GM18499 (cell line): ENCODE measurements around the gene CST6.
"Not testable (repeated sequence)": the region's sequence is repeated elsewhere in the genome, so short reads cannot be mapped to it uniquely, and the experiment has no call there.

Source experiments
- ATAC-seq: cut with Tn5 transposase; IDR thresholded peaks from one replicate; pipeline ENCODE4 v1.9.1; 2021; ENCODE audit warnings: moderate number of reproducible peaks; ENCODE audit not compliant: insufficient read depth, unreplicated experiment

Gene CST6

DNA sequence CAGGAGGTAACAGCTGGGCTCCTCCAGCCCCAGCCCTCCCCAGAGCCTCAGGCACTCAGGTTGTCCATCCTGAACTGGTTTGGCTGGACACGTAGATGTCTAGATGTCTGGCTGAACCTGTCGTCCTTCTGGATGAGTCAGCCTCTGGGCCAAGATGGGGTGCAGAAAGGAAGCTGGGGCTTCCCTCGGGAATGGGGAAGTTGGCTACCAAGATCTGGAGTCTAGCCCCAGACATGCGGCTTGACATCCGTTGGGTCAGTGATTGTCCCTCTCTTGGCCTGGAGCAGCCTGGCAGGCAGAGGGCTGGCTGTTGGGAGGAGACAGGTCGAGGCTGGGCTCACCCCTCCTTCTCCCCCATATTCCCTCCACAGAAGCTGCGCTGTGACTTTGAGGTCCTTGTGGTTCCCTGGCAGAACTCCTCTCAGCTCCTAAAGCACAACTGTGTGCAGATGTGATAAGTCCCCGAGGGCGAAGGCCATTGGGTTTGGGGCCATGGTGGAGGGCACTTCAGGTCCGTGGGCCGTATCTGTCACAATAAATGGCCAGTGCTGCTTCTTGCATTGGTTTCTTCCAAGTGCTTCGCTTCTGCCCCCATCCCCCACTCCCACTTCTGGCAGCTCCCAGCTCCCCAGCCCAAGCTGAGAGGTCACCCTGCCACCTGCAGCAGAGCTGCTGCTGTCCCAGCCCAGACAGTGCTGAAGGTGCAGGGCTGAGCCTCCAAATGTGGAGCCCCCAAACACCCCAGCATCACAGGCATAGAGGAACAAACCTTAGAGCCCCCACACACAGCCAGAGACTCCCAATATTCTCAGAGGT lies 1.3 kb downstream of the CST6 start:
- no peak for ATAC-seq

DNA sequence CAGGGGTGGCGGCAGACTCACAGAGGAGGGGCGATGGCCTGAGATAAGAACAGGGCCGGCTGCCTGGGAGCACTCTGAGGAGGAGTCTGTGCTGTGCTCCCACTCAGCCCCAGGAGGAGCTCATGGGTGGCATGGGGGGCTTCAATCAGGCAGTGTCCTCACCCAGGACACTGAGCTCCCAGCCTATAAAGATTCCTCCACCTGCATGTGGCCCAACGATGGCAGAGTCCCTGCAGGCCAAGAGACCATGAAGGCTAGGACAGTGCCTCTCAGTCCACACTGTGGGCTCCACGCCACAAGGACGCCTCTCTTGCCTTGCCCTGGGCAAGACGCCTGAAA lies 1.9 kb downstream of the CST6 start:
- no peak for ATAC-seq

DNA sequence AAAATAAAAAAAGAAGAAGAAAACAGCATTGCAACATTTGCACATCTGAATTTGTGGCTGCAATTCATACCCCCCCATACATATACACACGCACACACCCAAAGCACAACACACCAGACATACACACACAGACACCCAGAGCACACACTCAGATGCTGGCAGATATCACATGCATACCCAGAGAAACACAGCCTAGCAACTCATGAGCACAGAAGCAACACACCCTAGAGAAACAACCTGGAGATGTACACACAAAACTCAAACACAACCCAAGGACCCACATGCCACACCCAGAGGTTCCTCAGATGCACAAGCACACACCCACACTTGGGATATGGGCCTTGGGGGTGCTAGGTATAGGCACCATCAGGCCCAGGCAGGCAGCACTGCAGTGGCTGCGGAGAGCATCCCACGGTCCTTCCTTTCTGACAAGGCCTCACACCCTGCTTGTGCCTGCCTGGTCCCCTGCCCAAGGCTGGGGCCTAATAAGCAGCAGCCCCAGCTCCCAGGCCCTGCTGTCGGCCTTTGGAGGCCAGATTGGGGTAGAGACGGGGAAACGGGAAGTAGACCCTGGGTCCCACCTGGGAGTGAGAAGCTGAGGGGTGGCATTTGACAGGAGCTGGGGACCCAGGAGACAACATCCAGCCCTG lies 3.1 kb downstream of the CST6 start:
- ATAC-seq, result no peak

DNA sequence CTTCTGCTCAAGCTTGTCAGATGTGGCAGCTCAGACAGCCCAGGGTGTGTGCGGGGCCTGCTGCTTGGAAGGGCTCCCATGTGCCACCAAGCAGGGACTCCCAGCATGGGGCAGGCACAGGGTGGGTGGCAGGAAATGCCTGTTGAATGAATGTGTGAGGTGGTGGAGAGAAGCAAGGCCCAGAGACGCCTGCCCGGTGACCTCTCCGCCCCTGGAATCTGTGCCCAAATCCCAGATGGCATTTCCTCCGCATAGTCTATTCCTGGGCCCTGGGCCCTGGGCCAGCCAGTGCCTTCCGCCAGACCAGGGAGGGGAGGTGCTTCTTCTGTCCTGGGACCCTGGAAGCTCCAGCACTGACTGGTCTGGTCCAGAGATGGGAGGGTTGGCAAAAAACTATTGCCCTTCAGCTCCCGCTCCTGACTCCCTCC lies 3.7 kb downstream of the CST6 start:
- ATAC-seq, result no peak

DNA sequence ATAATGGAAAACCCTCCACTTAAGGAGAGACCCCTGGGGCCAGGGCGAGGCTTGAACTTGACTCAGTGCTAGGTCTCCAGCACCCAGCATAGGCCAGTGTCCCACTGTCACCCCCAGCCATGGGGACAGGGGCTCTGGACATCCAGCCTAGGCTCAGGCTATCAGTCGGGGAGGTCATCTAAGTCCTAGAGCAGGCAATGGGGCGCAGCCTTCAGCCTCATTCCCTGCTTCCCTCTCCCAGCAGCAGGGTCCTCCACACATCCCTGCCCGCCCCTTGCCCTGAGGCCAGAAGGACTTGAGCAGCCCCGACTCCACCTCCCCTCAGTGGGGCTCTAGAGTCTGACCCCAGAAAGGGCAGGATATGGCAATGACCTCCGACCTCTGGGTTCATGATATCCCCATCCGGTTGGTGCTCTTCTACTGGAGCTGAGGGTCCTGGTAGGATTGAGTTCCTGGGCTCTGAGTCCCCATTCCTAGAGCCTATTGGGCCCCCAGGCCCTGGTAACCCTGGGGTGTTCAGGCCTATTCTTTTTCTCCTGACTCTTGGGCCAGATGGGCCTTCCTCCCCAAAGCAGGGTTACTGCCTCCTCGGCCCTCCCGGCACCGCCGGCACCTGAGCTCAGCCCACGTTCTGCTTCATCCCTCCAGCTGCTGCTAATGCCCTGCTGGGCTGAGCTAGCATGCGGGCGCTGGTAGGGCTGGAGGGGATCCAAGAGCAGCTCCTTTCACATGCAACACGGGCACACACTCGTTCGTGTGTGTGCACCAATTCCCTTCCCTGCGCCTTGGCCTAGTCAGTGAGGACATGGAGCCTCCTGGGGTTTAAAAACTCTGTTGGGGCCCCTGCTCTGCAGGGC lies 4.4 kb downstream of the CST6 start:
- no peak for ATAC-seq

DNA sequence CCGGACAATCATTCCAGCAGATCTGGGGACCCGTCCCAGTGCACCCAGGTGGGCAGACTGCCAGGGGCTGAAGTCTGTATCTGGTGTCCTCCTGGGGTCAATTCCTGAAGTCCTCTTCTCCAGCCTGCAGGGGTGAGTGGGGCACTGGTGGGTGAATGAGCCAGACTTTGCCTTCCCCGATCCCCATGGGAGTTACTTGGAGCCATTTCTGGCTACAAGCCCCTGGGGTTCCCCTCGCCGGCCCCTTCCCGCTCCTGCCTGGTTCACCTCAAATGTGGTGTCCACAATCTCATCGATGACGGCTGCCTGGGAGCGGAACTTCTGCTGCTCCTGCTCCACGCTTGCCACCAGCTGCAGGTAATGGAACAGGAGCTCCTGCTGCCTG lies 5.0 kb downstream of the CST6 start:
- no peak for ATAC-seq

DNA sequence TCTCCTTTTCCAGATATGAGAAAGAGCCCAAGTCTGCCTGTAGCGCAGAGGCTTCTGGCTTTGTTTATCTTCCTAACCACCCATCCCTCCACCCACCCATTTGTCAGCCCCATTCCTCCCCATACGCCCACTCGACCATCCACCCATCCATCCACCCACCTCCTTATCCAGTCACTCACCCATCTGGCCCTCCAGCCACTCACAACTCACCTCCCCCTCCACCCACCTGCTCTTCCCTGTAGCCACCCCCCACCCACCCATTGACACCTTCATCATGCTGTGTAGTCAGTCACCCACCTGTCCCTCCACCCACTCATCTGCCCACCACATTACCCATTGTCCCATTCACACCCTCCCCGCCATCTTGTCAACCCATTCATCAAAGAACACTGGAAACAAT lies 5.5 kb downstream of the CST6 start:
- no peak for ATAC-seq

DNA sequence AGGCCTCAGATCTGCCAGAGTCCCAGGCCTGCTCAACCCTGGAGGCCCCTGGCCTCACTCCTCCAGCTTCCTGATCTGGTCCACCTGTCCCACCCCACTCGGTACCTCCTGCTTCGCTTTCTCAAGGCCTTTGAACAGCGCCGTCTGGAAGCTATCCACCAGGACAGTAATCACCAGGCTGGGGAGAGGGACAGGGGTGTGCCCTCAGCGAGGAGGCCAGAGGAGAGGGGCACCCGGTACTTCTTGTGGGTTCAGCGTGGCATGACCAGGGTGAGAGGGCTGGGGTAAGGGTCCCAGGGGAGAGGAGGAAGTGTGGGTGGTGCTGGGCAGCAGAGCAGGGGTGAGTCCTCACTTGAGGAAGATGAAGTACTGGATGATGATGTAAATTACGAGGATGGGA lies 8.4 kb downstream of the CST6 start:
- no peak for ATAC-seq

DNA sequence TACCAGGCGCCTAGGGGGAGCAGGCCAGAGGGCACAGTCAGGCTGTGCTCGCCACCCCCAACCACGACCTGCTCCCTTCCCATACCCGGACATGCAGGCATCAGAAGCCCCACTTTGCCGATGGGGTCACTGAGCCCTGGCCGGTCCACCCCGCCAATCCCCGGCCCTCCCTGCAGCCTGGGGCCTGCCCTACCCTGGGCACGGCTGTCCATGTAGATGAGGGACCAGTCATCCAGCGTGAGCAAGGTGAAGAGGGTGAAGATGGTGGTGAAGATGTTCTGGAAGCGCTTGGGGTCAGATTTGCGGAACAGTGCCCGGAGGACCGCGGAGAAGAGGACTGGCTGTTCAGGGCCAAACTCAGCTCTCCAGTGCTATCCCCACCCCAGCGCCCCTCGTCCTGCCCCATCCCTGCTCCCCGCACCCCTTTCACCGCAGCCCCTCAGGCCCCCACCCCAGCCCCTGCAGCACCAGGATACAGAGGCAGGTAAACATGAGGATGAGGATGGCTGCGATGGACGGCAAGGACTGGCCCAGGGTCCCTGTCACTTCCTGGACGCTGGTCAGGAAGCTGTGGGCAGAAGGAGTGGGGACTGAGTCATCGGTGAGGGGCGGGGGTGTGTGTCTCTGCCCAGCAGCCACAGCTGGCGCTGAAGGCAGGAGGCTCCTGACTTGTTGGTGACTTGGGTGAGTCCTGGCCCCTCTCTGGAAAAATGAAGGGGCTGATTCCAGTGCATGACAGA lies 9.0 kb downstream of the CST6 start:
- no peak for ATAC-seq

DNA sequence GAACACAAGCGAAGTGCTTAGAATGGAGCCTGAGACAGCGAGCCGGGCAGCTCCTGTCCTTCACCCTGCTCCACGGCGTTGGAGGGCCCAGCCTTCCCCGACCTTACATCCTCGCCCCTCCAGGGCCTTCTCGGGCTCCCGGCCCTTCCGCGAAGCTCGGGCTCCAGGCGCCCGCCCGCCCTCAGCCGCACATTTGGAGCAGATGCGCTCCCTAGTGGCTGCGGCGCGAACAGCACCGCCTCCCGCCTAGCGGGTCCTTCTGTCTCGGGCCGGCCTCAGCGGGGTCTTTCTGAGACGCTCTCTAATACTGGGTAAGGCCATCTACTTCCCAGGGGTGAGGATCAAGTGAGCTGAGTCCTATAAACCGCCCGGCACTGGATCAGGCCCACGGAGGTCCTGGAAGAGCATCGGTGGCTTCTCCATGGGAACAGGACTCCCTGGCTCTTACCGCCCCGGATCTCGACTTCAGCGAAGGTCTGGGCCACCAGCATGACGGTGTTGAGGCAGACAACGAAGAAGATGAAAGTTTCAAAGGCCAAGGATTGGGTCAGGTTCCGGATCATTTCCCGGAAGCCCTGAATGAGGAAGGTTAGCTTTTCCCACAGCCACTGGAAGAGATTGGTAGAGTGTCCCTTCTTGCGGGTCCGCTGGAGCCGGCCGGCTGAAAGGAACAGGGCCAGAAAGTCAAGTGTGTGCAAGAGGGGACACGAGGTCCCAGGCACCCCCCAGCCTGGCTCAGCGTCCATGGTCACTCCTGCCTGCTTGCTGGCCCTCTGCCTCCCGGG lies 10.8 kb downstream of the CST6 start:
- ATAC-seq, result no peak

DNA sequence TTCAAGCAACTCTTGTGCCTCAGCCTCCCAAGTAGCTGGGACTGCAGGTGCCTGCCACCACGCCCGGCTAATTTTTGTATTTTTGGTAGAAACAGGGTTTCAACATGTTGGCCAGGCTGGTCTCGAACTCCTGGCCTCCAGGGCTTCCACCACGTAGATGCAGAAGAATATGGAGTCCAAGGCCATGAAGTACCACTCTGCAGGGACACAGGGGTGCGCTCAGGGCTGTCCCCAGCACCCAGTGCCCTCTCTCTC lies 11.3 kb downstream of the CST6 start:
- not testable (repeated sequence) for ATAC-seq

DNA sequence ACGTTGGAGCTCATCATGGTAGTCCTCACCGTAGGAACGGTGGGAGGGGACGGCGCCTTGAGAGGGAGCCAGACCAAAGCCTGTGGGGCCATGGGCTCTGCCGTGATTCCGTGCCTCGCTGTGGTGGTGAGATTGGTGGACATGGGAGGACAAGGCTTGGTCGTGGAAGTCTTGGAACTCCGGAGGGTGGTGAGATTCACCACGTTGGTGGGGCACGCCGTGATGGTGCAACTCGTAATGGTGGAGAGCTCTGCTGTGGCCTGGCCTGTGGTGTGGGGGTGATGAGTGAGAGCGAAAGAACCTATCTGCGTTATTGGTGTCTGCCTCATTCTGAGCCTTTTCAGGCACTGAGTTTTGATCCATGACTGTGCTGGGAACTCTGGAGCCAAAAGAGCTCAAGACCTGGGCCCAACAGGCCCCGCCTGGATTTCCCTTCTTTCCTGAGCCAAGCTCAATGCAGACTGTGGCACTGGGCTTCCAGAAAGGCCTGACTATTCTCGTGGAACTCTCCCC lies 14.3 kb downstream of the CST6 start, which contains the start of gene CATSPER1:
Gene CATSPER1, minus strand, starts transcription at position 463 of the 513 bp plus-strand sequence. Its CDS starts 100 bp downstream, at position 363.
- ATAC-seq, result no peak

DNA sequence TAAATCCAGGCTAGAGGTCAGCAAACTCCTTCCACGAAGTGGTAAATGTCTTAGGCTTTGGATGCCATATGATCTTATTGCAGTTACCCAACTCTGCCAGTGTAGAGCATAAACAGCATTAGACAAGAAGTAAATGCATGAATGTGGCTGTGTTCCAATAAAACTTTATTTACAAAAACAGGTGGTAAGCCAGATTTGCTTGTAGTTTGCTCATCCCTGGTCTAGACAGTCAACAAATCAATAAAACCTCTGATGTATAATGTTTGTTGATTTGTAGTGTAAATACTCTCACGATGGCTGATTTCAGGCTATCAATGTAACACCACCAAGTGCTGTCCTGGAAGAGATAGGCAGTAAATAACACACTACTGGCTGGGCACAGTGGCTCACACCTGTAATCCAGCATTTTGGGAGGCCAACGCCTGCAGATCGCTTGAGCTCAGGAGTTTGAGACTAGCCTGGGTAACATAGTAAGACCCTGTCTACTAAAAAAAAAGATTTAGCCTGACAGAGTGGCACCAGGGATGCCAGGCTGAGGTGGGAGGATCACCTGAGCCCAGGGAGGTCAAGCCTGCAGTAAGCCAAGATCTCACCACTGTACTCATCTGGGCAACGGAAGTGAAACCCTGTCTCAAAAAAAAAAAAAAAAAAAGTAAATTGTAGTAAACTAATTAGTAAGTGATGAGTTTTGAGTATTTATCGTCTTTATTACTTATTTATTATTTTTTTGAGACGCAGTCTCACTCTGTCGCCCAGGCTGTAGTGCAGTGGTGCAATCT lies 21.3 kb downstream of the CST6 start:
- no peak for ATAC-seq

DNA sequence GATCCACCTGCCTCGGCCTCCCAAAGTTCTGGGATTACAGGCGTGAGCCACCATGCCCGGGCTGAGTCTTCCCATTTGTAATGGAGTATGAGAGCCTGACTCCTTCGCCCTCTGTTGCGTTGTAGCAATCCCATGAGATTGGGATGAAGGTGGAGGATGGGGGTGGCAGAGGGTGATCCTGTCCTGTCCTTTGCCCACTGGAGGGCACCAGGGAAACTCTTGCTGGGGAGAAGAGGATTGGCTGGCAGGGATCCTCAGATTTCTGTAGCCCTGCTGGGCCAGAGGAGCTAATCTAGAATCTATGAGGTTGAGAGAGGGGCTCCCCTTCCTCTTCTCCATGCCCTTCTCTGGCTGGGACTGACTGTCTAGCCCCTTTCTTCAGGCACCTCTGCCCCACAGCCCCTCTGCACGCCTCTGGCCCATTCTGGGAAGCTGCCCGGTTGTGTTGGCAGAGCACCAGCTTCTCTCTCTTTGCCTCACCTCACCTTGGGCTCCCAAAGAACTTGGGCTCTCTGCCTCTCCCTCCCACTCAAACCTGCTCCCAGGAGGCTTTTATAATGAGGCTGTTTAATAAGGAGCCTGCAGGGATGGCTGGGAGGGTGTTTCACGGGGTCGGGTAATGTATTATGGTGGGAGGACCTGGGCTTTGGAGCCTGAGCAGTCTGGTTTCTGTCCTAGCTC lies 24.0 kb downstream of the CST6 start:
- ATAC-seq, result no peak

DNA sequence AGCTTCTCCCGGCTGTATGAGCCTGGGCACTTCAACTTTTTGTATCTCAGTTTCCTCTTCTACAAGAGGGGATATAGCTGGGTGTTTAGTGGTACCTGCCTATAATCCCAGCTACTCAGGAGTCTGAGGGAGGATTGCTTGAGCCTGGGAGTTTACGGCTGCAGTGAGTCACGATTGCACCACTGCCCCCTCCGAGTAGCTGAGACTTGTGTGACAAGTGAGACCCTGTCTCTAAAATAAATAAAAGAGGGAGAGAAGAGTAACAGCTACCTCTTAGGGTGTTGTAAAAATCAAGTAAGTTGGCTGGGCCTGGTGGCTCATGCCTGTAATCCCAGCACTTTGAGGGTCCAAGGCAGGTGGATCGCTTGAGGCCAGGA lies 24.5 kb downstream of the CST6 start:
- ATAC-seq, result no peak

DNA sequence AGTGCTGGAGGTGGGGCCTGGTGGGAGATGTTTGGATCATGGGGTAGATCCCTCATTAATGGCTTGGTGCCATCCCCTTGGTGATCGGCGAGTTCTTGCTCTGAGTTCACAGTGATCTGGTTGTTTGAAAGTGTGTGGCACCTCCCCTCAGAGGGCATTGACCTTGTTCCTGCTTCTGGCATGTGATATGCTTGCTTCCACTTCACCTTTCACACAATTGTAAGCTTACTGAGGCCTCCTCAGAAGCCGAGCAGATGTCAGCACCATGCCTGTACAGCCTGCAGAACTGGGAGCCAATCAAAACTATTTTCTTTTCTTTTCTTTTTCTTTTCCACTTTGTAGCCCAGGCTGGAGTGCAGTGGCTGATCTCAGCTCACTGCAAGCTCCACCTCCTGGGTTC lies 25.5 kb downstream of the CST6 start:
- no peak for ATAC-seq

DNA sequence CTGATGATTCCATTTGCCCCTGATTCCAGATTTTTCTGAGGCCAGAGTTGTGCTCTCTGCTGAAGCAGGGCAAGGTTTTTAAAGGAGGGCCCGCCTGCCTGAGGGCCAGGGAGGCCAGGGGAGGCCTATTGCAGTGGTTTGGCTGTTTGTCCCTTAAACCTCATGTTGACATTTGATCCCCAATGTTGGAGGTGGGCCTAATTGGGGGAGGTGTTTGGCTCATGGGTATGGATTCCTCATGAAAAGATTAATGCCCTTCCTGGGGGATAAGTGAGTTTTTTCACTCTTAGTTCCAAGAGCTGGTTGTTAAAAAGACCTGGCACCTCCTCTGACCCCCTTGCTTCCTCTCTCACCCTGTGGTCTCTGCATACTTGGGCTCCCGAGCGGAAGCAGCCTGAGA lies 28.0 kb downstream of the CST6 start:
- ATAC-seq, result no peak

DNA sequence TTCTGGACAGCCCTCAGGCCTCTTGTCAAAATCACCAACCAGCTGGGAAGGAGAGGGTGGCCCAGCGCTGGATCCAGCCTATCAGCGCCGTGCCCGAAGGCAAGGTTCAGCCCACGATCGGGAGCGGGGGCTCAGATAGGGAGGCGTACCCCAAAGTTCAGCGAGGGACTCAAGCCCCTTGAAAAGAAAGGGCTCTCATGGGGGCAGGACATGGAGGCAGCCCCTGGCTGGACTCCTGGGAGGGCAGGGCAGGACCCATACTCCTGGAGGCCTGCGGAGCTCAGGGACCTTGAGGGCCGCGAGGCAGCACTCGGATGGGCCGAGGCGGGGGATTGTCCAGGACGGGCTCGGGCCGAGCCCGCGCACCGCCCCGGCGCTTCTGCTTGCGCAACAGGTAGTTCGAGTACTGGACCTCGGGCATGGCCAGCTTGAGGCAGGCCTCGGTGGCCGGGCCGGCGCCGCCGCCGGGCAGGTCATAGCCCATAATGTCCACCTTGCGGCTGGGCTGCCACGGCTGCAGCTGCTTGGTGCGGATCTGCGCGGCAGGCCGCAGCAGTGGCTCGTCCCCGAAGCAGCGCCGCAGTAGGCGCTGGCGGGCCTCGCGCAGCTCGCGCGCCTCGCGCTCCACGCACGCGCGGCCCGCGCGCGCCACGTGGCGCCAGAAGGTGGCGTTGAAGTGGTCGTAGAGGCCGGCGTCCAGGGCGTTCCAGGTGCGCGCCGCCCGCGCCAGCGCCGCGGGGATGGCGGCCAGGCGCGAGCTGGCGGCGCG lies 30.6 kb downstream of the CST6 start:
- ATAC-seq, result no peak
